ENCODE results near the gene DSCAML1. TPM values are rescaled to one million over a fixed set of nuclear protein-coding genes. Genes with fewer than 3 reads are reported as not detected.

DSCAML1 gene
- total RNA-seq, 4 donors from 2014 or later: 2.9 to 5.8 (median 3.3) TPM

GRCh38 chr11:117711331-117711730 is 85.7 kb downstream of the DSCAML1 start:
- 86 to 95% methylated on average over 2 to 7 of the region's 7 CpGs for WGBS, 2 donors (ENCODE audit: low coverage in 1 of 2)
- intact Hi-C loops (cut with DNase I; ENCODE audit: low total_unique reads): no loop called here
- H3K4me3 ChIP-seq: no peak overlapping the region
- in situ Hi-C loops (cut with MboI; ENCODE audit: low pct_ligation_motif_present in 1 of 4, low pct_unique_long_range_greater_than_20kb in 1 of 4, low sequenced_read_pairs in 3 of 4): no loop called here
- no peaks in the 10 kb centered on the region for H3K36me3 ChIP-seq
- no peaks in the 10 kb centered on the region for H3K4me1 ChIP-seq
- no peaks in the 10 kb centered on the region for H3K9me3 ChIP-seq
- no peaks in the 10 kb centered on the region for H3K27me3 ChIP-seq
- TF ChIP-seq EP300 (IDR thresholded peaks at IDR 0.05; ENCODE audit: low read depth) (no peak), POLR2A (IDR thresholded peaks at IDR 0.05) (no peak), CTCF (IDR thresholded peaks at IDR 0.05) (no peak), POLR2AphosphoS5 (IDR thresholded peaks at IDR 0.05) (no peak)
- DNase-seq: no peak
- no peak overlapping the region for H3K27ac ChIP-seq

- no peaks in the 10 kb centered on the region for H3K36me3 ChIP-seq
- DNase-seq: no peak
- H3K4me3 ChIP-seq: no peak overlapping the region
- WGBS, 2 donors (ENCODE audit: low coverage in 1 of 2): 79 to 88% methylated on average over 2 to 4 of the region's 4 CpGs
- TF ChIP-seq EP300 (IDR thresholded peaks at IDR 0.05; ENCODE audit: low read depth): no peak
- TF ChIP-seq POLR2AphosphoS5 (IDR thresholded peaks at IDR 0.05): no peak
- no peak for TF ChIP-seq POLR2A (IDR thresholded peaks at IDR 0.05)
- TF ChIP-seq CTCF (IDR thresholded peaks at IDR 0.05): no peak
- H3K4me1 ChIP-seq: no peaks in the 10 kb centered on the region
- H3K27ac ChIP-seq: no peak overlapping the region
- H3K9me3 ChIP-seq: no peaks in the 10 kb centered on the region
- H3K27me3 ChIP-seq: no peaks in the 10 kb centered on the region
- intact Hi-C loops (cut with DNase I; ENCODE audit: low total_unique reads) (no loop called here), in situ Hi-C loops (cut with MboI; ENCODE audit: low pct_ligation_motif_present in 1 of 4, low pct_unique_long_range_greater_than_20kb in 1 of 4, low sequenced_read_pairs in 3 of 4) (no loop called here)
Observed at GRCh38 chr11:117710211-117710610, 86.8 kb downstream of the DSCAML1 start.

GRCh38 chr11:117706322-117706814 is 90.6 kb downstream of the DSCAML1 start:
- Histone ChIP-seq H3K36me3 (no peaks in the 10 kb centered on the region), H3K27me3 (no peaks in the 10 kb centered on the region), H3K9me3 (no peaks in the 10 kb centered on the region), H3K4me1 (peaks cover 0 to 10% (median 3%) of the 10 kb centered on the region in 4 donors), H3K4me3 (no peak overlapping the region), H3K27ac (no peak overlapping the region)
- TF ChIP-seq POLR2AphosphoS5 (IDR thresholded peaks at IDR 0.05) (no peak), POLR2A (IDR thresholded peaks at IDR 0.05) (no peak), CTCF (IDR thresholded peaks at IDR 0.05) (no peak), EP300 (IDR thresholded peaks at IDR 0.05; ENCODE audit: low read depth) (no peak)
- in situ Hi-C loops (cut with MboI; ENCODE audit: low pct_ligation_motif_present in 1 of 4, low pct_unique_long_range_greater_than_20kb in 1 of 4, low sequenced_read_pairs in 3 of 4) (no loop called here), intact Hi-C loops (cut with DNase I; ENCODE audit: low total_unique reads) (no loop called here)
- DNase-seq: no peak
- WGBS, 2 donors (ENCODE audit: low coverage in 1 of 2): 20 to 65% methylated on average over 2 to 12 of the region's 12 CpGs

GRCh38 chr11:117705866-117706265 is 91.2 kb downstream of the DSCAML1 start:
- Histone ChIP-seq H3K36me3 (no peaks in the 10 kb centered on the region), H3K4me3 (no peak overlapping the region), H3K4me1 (peaks cover 0 to 10% (median 3%) of the 10 kb centered on the region in 4 donors), H3K27me3 (no peaks in the 10 kb centered on the region), H3K27ac (no peak overlapping the region), H3K9me3 (no peaks in the 10 kb centered on the region)
- intact Hi-C loops (cut with DNase I; ENCODE audit: low total_unique reads) (no loop called here), in situ Hi-C loops (cut with MboI; ENCODE audit: low pct_ligation_motif_present in 1 of 4, low pct_unique_long_range_greater_than_20kb in 1 of 4, low sequenced_read_pairs in 3 of 4) (no loop called here)
- no peak for TF ChIP-seq POLR2A (IDR thresholded peaks at IDR 0.05)
- TF ChIP-seq CTCF (IDR thresholded peaks at IDR 0.05): no peak
- no peak for TF ChIP-seq EP300 (IDR thresholded peaks at IDR 0.05; ENCODE audit: low read depth)
- TF ChIP-seq POLR2AphosphoS5 (IDR thresholded peaks at IDR 0.05): no peak
- DNase-seq: no peak
- 89 to 92% methylated on average over 5 to 6 of the region's 6 CpGs for WGBS, 2 donors (ENCODE audit: low coverage in 1 of 2)
